GM20431 (cell line): ENCODE results near the gene LRPPRC.
"Not testable (repeated sequence)": the region's sequence is repeated elsewhere in the genome, so short reads cannot be mapped to it uniquely, and the experiment has no call there.

Experiments
- in situ Hi-C: fragments of 300-500 bp; cut with MseI, MboI; formaldehyde crosslinking; loops from one replicate; pipeline ENCODE4 v1.15.0; 2020; ENCODE audit warnings: low sequenced_read_pairs; ENCODE audit not compliant: unreplicated experiment

Gene LRPPRC

DNA sequence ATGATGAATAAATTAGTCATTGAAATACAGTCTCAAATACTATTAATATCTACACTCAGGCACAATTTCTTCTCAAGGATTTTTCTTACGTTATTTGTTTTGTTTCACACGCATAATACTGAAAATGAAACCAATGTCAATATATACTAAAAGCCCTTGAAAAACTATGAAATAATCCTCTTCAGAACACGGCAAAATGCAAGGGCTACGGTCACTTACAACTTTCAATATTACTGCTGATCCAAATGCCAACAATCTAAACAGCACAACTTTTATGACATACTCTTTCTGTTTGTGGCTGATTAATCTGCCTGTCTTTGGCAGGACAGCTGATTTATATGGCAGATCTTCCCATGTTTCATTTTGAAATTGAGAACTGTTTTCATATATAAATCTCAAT is 68.3 kb downstream of the LRPPRC start:
- in situ Hi-C loops = no loop called here

DNA sequence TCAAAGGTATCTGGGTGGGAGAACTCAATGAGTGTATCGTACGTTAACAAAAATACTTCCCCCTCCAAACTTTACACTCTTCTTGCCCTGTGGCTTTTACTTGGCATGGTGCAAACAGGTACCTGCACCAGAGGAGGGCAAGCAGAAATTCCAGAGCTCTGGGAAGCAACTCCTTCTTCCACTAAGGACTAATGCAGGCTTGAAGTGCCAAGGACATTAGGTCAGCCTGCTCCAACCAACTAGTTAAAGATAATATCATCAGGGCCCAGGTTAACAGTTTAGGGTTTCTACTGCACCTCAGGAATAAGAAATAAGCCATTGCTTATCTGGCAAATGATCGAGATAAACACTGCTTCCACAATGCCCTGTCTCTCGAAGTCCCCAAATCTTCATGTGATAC is 70.4 kb downstream of the LRPPRC start:
- in situ Hi-C loops = no loop called here

DNA sequence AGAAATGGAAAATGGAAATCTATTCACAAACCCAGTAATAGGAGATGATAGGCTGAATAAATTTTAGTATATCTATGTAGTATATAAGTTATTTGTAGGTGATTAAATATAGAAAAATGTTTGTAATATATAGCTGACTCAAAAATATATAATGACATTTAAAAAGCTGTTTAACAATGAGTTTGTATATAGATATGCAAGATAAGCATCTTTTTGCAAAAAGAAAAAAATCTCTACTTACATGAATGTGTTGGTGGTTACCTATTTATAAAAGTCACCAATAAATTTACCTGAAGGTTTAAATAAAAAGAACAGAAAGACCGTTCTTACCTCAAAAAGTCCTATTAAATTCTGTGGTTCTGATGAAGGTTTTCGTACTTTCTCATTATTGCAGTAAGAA is 71.3 kb downstream of the LRPPRC start:
- in situ Hi-C loops = no loop called here

DNA sequence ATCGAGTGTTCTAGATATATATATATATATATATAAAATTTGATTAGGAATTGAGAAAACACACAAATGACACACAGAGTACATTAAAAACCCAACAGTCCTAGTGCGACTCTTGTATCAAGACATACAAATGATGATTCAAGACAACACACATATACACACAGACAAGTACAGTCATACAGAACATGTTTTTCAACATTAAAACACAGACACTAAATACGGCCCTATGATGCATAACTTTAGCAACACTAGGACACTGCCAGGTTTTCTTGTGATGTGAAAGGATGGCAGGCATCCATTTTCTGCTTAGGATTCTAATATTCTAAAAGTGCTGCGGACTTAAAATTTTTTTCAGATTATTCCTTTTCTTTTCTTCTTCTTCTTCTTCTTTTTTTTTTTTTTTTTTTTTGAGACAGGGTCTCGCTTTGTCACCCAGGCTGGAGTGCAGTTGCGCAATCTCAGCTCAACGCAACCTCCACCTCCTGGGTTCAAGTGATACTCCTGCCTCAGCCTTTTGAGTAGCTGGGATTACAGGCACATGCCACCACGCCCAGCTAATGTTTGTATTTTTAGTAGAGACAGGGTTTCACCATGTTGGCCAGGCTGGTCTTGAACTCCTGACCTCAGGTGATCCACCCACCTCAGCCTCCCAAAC is 84.5 kb downstream of the LRPPRC start:
- in situ Hi-C loops = not testable (repeated sequence)

DNA sequence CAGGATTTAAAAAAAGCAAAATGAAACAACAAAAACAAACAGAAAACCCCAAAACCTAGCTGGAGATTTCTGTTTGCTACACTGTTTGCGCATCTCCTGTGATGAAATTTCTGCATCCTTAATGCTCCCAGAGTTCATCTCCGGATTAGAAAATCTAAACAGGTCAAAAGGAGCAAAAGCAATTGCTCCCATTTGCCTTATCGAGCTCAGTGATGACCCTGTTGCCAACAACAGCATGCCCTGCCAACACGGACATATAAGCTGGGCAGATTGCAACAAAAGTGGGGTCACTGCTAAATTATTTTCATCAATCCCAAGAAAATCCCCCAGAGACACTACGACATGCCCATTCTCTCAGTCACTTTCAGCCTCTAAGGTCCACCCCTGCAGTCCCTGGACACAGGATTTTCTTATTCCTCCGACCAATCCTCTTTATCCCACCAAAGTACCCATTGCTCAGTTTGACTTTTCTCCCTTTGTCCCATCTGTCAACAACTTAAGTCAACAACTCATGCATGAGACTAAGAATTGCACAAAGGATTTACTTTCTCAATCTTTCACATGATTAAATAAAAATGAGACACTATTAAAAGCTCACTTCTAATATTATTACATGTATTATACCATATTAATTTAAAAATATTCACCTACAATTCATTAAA is 89.2 kb downstream of the LRPPRC start:
- in situ Hi-C loops = no loop called here

DNA sequence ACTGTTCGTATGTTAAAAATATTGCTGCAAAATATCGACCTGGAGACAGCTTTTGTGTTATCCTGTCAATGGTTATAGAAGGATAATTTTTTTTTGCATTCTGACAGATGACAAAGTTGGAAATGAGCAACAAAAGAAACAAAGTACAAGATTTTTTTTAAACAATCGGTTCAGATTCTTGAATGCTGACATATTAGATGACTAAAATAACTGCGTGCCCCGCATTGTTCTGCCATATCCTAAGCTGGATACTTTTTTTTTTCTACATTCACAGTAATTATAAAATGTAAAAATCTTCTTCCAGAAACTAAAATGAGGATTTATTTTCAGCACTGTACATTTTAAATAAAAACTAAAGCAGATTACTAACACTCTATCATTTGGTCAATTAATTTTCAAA is 89.9 kb downstream of the LRPPRC start:
- in situ Hi-C loops = no loop called here

DNA sequence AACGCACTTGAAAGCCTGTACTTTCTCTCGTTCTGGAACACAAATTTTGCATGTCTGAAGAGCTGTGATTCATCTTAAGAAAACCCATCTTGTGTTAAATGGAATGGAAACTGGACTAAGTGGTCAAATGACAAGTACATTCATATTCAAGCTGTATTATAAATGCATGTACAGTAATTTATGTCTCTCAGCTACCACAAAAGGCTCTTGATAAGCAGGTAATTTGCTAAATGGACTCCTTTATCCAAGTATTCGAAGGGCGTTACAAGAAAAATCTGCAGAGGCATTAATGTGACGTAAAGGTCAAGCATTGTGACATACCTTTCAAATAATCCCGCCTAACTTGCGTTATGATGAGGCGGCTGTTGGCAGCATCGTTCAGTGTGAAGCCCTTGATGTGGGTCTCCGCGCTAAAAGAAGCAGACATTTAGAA is 90.4 kb downstream of the LRPPRC start:
- in situ Hi-C loops = no loop called here

DNA sequence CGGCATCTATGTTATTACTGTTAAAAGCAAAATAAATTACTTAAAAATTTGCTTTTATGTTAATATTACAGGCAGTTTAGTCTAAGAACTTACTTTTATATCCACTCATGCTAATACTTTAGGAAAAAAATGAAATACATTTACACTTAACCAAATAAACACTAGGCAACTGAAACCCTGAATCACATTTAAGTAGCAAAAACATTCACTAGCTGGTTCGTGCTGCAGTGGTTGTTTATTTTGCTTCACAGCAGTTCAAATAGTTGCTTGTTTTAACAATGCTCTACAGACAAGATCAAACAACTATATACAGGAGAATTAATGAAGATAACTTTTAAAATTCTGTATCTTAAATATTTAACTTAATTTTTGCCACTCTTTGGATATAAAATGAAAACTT is 96.2 kb downstream of the LRPPRC start:
- in situ Hi-C loops = no loop called here

DNA sequence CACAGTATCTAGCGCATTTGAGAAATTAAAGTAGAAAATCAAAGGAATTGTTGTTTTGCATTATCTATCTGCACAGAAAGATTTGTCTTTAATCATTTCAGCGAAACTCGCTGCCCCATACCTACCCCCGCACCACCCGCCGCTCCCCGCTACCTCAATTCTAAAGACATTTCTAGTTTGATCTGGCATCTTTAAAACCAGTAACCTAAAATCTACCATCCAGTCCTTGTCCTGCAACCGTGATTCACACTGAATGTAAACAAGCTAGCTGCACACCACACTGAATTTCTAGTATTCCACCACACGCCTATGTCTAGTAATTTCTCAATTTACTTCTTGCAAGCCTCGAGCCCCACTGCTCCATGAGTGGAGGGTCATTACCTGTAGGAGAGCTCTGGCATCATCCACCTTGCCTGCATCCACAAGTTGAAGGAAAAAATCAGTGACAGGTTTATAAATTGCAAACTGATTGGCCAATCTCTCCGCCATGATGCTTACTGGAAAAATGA is 96.9 kb downstream of the LRPPRC start:
- in situ Hi-C loops = no loop called here

DNA sequence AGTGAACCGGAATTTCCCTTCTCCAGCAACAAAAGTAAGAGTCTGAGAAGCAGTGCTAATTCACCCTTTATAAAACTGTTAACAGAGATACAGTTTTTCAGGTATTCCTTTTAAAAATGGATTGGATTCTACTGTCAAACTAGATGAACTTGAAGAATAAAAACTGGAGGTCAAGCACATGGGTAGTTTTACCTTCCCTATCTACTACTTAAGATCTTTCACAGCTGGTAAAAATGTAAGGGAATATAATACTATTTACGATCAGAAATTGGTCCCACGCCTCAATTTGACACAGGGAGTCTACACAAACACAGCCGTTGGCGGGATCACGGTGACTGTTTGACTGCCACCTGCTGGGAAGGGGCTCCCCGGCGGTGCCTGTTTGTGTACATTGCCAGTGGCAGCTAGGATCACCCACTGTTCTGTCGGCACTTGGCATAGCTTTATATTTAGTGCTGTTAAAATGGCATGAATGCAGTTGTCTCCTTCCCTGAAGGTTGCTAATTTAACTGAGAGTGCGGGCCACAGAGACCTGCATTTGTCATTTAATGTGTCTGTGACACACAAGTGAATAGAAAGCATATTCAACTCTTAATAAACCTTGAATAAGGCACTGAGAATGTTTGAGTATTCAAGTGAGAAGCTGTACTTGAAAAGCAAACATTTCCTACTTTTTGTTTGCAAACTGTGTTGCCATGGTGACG is 97.5 kb downstream of the LRPPRC start:
- in situ Hi-C loops = no loop called here

DNA sequence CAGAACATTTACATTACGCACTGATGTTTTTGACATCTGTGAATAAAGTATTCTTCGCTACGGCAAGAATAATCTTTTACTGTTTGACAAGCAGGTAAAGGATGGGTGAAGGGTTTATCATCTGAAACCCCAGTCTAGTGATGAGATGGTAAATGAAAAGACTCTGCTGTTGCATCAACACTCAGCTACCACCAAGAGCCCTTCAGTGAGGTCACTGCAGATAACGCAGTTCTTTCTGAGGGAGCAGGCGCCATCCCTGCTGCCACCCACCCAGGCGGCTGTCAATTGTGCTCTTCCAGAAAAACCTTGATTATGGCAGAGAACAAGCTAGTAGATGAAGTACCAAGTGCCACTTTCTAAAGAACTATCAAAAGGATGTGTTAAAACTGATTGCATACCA is 98.3 kb downstream of the LRPPRC start:
- in situ Hi-C loops = no loop called here

DNA sequence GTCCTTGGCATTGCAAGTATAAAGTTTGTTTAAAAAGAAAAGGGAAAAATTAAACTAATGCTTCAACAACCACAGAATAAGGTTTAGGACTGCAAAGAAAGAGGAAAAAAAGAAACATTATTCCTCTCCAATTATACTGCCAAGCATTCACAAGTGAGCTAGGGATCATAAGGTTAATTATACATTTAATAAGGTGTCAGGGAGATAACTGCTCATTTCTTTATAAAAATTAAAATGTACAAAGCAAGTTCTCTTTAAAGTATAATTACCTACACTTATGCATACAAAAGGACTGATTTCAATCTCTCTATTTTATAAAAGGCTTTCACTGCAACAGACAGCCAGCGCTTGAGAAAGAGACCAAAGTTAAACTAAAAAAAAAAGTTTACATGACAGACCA is 98.9 kb downstream of the LRPPRC start:
- in situ Hi-C loops = no loop called here

DNA sequence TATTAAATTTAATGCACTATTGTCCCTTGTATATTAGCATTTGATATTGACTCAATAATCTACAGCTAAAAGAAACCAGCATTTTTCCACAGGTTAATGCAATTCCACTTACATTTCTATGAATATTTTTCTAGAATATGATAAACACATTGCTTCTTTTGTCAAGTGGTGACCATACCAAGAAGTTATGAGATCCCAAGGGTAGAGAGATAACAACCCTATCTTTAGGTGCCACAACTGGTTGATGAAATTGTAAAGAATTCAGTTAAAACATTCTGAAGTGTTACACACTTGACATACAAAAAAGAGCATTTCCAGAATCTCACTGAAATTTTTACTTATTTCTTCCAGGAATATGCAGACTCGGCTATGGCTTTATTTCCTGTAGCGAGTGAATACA is 101.0 kb downstream of the LRPPRC start:
- in situ Hi-C loops = no loop called here

DNA sequence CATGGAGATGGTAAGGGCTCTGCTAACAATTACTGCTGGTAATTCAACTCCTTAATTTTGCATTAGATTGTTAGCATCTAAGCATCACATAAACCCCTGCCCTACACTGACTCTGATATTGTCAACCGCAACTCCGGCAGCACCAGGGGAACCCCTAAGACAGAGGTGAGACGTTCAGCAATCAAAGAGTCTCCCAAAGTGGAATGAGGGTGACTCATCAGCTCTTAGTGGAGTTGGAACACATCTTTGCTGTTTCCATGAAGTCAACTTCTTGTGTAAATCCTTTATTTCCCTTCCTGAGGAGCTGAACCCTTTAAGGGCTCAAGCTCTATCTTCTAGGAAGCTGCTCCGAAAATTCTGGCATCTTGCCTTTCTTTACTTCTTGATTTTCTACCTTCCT is 104.9 kb downstream of the LRPPRC start:
- in situ Hi-C loops = no loop called here

DNA sequence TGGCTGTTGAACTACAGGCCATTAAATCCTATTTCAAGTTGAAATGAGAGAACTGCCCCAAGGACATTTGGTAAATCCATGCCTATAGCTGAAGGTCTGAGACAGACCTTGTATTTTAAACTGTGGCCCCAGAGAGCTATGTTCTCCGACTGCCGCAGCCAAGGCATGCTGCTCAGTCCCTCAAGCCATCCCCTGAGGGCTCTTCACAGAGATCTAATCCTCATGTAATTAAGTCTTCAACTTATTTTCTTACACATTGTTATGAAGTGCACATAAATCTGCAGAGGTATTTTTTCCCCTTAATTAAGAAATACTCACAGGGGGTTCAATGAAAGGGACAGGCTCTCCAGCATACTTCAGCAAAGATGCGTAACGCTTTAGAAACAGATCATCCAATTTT is 106.4 kb downstream of the LRPPRC start:
- in situ Hi-C loops = no loop called here

DNA sequence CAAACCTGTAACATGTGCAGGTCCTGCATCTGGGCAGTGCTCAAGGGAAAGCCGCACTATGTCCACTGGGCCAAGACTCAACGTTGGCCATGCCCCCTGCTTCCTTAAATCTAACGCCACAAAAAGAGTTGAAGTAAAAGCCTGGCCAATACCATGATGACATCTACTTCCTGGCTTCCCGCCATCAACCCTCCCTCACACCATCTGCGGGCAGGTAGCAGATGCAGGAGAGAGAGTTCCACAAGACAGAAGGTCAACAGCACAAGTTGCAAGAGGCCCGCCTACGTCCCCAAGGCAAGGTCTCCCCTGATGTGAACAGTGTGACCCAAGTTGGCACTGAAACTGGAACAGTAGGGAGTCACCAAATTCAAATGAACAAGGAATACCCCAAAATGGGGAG is 108.6 kb downstream of the LRPPRC start:
- in situ Hi-C loops = no loop called here

DNA sequence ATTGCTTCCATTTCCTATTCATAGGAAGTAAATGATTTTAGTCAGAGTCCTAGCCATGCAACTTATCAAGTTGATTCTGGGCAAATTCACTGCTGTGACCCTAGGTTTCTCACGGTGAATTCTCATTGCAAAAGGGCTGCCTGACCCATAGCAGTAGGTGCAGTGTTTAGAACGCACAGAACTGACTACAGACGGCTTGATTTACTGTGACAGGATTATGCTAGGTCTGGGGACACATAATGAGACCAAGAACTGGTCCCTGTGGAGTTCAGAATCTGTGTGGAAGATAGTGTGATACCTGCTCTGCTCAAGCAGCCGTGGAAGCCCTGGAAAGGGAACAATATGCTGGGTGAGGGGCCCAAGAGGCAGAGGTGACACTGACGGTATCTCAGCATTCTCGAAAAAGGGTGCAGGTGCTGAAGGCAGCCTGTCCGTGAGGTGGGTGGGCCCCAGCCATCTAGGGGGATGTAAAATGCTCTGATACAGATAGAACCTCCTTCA is 110.6 kb downstream of the LRPPRC start:
- in situ Hi-C loops = no loop called here

DNA sequence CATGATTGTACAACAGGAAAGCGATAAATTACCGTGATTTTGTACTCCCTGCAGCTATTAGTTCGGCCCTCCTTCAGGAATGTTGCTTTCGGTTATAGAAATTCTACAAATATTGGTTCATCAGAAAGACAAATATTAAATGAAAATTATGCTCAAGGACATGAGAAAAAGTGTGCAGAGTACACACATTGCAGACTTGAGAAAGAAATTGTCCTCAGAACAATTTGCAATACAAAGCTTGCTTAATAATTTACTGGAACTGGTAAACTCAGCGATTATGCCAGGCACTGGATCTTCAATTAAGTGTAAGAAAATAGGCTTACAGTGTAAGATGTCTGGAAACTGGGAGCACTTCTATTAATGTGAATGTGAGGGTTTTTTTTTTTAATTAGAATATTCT is 111.1 kb downstream of the LRPPRC start:
- in situ Hi-C loops = no loop called here

DNA sequence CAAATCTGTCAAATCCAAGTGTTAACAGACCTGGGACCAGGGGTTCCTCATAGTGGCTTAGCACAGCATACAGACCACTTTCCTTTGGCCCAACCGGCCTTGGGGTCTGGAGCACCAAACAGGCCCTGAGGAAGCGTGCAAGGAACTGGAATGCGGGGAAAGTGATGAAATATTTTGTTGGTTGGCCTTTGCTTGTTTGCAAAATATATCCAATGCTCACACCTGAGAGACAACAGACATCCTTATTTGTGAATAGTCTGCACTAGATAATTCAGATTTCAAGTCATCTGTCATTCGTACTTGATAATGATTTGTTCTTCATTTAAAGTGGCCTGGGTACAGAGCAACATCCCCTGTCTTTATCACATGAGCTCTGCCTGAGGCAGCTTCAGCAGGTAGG is 113.5 kb downstream of the LRPPRC start:
- in situ Hi-C loops = no loop called here

DNA sequence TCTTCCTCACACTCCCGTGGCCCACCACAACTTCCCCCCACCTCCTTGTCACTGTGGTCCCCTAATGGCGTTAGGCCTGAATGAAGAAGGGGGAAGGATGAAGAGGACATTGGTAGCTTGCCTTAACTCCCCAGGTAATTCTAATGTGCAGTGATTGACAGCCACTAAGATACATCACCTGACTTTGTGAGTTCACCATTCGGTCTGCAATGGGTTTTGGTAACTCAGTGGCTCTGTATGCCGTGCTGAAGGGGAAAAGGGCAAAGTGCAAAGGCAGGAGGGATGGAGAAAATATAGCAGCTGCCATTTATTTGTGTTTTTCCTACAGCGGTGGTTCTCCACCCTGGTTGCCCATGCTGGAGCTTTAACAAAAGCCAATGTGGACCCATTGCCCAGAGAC is 114.8 kb downstream of the LRPPRC start:
- in situ Hi-C loops = no loop called here

DNA sequence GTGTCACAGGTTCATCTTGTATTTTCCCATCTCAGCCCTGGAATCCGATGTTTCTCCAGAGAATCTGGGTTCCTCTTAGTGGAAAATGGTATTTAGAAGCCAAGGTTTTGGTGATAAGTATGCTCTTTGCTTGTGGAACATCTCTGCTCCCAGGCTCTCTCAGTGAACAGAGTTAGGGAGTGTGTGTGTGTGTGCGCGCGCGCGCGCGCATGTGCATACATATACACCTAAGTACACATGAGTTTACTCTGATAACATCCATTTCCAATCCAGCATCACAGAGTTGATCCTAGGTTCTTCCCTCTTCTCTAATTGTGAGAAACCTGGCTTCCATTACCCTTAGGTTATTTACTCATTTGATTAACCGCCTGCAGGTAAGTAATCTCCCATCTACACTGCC is 115.3 kb downstream of the LRPPRC start:
- in situ Hi-C loops = no loop called here
